ENCODE measurements around the gene SLC25A3. TPM values are rescaled to one million over a fixed set of nuclear protein-coding genes. Genes with fewer than 3 reads are reported as not detected.
"Not testable (repeated sequence)": the region's sequence is repeated elsewhere in the genome, so short reads cannot be mapped to it uniquely, and the experiment has no call there.

Gene SLC25A3
- total RNA-seq, 1 donor from 2014 or later: 666 TPM

DNA sequence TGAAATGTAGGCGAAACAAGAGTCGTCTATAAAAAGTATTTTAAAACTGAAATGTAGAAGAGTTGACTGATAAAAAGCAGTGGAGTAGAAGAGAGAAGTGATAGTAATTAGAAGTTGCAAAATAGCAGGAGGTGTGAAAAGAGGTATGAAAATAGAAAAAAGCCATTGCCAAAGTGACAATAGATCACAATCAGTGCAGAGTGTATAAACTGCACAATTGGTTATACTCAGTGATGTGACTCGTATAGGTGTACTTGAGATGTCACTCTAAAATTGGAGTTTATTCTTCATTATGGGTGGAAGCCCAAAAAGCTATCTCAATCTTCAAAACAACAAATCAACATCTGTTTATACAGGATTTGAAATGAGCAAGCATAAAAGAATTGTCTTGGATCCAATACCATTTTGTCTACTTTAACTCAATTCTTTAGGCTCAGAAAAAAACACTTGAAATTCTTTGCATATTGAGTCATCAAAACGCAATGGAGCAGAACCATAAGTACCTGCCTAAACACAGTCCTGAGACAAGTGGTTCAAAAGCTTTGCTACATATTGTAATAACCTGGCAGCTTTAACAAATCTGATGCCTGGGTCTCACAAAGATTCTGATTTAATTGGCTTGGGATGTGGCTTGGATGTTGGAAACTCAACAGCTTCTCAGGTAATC lies 42.3 kb downstream of the SLC25A3 start:
- H3K36me3 ChIP-seq (ENCODE audit: control insufficient read depth in 3 of 3, insufficient read depth in 3 of 3, low read length in 3 of 3): no peaks in the 10 kb centered on the region
- H3K9me3 ChIP-seq (ENCODE audit: control insufficient read depth in 3 of 3, low read length in 3 of 3): no peaks in the 10 kb centered on the region
- no peaks in the 10 kb centered on the region for H3K27me3 ChIP-seq (ENCODE audit: control insufficient read depth in 3 of 3, insufficient read depth in 3 of 3, low read length in 3 of 3)
- H3K4me1 ChIP-seq (ENCODE audit: control insufficient read depth in 3 of 3, insufficient read depth in 3 of 3, low read length in 3 of 3): no peaks in the 10 kb centered on the region
- no peak overlapping the region for H3K4me3 ChIP-seq (ENCODE audit: low read length in 3 of 3)
- no peak overlapping the region for H3K9ac ChIP-seq (ENCODE audit: low read depth in 1 of 3, low read length in 3 of 3)
- H3K27ac ChIP-seq (ENCODE audit: low read depth, low read length): no peak overlapping the region

GRCh38 chr12:98637068-98637467 lies 43.6 kb downstream of the SLC25A3 start:
- Histone ChIP-seq H3K4me1 (ENCODE audit: control insufficient read depth in 3 of 3, insufficient read depth in 3 of 3, low read length in 3 of 3) (no peaks in the 10 kb centered on the region), H3K4me3 (ENCODE audit: low read length in 3 of 3) (no peak overlapping the region), H3K36me3 (ENCODE audit: control insufficient read depth in 3 of 3, insufficient read depth in 3 of 3, low read length in 3 of 3) (no peaks in the 10 kb centered on the region), H3K9ac (ENCODE audit: low read depth in 1 of 3, low read length in 3 of 3) (no peak overlapping the region), H3K27me3 (ENCODE audit: control insufficient read depth in 3 of 3, insufficient read depth in 3 of 3, low read length in 3 of 3) (no peaks in the 10 kb centered on the region), H3K27ac (ENCODE audit: low read depth, low read length) (no peak overlapping the region), H3K9me3 (ENCODE audit: control insufficient read depth in 3 of 3, low read length in 3 of 3) (no peaks in the 10 kb centered on the region)

DNA sequence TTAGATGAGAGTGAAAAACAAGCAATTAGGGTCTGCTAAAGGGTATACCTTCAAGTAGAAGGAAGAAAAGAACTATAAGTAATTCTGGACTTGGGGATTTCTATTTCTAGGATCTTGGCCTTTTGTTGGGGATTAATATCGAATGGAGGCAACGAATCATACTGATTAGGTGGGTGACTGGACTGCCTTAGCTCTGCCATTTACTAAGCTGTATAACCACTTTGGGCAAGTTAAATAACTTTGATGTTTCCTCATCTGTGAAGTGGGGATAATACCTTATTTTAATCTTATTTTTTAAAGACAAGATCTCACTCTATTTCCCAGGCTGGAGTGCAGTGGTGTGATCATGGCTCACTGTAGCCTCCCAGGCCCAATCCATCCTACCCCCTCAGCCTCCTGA lies 44.5 kb downstream of the SLC25A3 start:
- no peaks in the 10 kb centered on the region for H3K4me1 ChIP-seq (ENCODE audit: control insufficient read depth in 3 of 3, insufficient read depth in 3 of 3, low read length in 3 of 3)
- H3K4me3 ChIP-seq (ENCODE audit: low read length in 3 of 3): no peak overlapping the region
- no peaks in the 10 kb centered on the region for H3K36me3 ChIP-seq (ENCODE audit: control insufficient read depth in 3 of 3, insufficient read depth in 3 of 3, low read length in 3 of 3)
- no peaks in the 10 kb centered on the region for H3K27me3 ChIP-seq (ENCODE audit: control insufficient read depth in 3 of 3, insufficient read depth in 3 of 3, low read length in 3 of 3)
- no peak overlapping the region for H3K9ac ChIP-seq (ENCODE audit: low read depth in 1 of 3, low read length in 3 of 3)
- no peak overlapping the region for H3K27ac ChIP-seq (ENCODE audit: low read depth, low read length)
- no peaks in the 10 kb centered on the region for H3K9me3 ChIP-seq (ENCODE audit: control insufficient read depth in 3 of 3, low read length in 3 of 3)

GRCh38 chr12:98639491-98639890 lies 46.0 kb downstream of the SLC25A3 start:
- Histone ChIP-seq H3K4me3 (ENCODE audit: low read length in 3 of 3) (no peak overlapping the region), H3K9me3 (ENCODE audit: control insufficient read depth in 3 of 3, low read length in 3 of 3) (no peaks in the 10 kb centered on the region), H3K27me3 (ENCODE audit: control insufficient read depth in 3 of 3, insufficient read depth in 3 of 3, low read length in 3 of 3) (no peaks in the 10 kb centered on the region), H3K36me3 (ENCODE audit: control insufficient read depth in 3 of 3, insufficient read depth in 3 of 3, low read length in 3 of 3) (no peaks in the 10 kb centered on the region), H3K27ac (ENCODE audit: low read depth, low read length) (no peak overlapping the region), H3K9ac (ENCODE audit: low read depth in 1 of 3, low read length in 3 of 3) (no peak overlapping the region), H3K4me1 (ENCODE audit: control insufficient read depth in 3 of 3, insufficient read depth in 3 of 3, low read length in 3 of 3) (peaks cover 0 to 9% (median 7%) of the 10 kb centered on the region in 3 donors)

DNA sequence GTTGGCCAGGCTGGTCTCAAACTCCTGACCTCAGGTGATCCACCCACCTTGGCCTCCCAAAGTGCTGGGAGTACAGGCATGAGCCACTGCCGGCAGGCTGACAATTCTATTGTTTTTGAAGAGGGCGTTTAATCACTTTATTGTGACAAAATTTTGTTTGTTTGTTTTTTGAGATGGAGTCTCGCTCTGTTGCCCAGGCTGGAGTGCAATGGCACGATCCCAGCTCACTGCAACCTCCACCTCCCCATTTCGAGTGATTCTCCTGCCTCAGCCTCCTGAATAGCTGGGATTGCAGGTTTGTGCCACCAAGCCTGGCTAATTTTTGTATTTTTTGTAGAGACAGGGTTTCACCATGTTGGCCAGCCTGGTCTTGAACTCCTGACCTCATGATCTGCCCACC lies 49.3 kb downstream of the SLC25A3 start:
- peaks cover 12 to 16% (median 14%) of the 10 kb centered on the region in 3 donors for H3K4me1 ChIP-seq (ENCODE audit: control insufficient read depth in 3 of 3, insufficient read depth in 3 of 3, low read length in 3 of 3)
- H3K27ac ChIP-seq (ENCODE audit: low read depth, low read length); H3K9ac ChIP-seq (ENCODE audit: low read depth in 1 of 3, low read length in 3 of 3); H3K9me3 ChIP-seq (ENCODE audit: control insufficient read depth in 3 of 3, low read length in 3 of 3); H3K27me3 ChIP-seq (ENCODE audit: control insufficient read depth in 3 of 3, insufficient read depth in 3 of 3, low read length in 3 of 3); H3K4me3 ChIP-seq (ENCODE audit: low read length in 3 of 3); H3K36me3 ChIP-seq (ENCODE audit: control insufficient read depth in 3 of 3, insufficient read depth in 3 of 3, low read length in 3 of 3): not testable (repeated sequence)

GRCh38 chr12:98644433-98644711 lies 50.9 kb downstream of the SLC25A3 start:
- Histone ChIP-seq H3K27me3 (ENCODE audit: control insufficient read depth in 3 of 3, insufficient read depth in 3 of 3, low read length in 3 of 3) (no peaks in the 10 kb centered on the region), H3K9ac (ENCODE audit: low read depth in 1 of 3, low read length in 3 of 3) (peak overlapping the region; percentile 63 to 90 (median 89)), H3K4me3 (ENCODE audit: low read length in 3 of 3) (peak overlapping the region; percentile 87 to 95 (median 95)), H3K9me3 (ENCODE audit: control insufficient read depth in 3 of 3, low read length in 3 of 3) (no peaks in the 10 kb centered on the region), H3K4me1 (ENCODE audit: control insufficient read depth in 3 of 3, insufficient read depth in 3 of 3, low read length in 3 of 3) (peaks cover 12 to 16% (median 14%) of the 10 kb centered on the region in 3 donors), H3K36me3 (ENCODE audit: control insufficient read depth in 3 of 3, insufficient read depth in 3 of 3, low read length in 3 of 3) (peaks cover 0 to 7% (median 4%) of the 10 kb centered on the region in 3 donors), H3K27ac (ENCODE audit: low read depth, low read length) (peak overlapping the region; percentile 79)

DNA sequence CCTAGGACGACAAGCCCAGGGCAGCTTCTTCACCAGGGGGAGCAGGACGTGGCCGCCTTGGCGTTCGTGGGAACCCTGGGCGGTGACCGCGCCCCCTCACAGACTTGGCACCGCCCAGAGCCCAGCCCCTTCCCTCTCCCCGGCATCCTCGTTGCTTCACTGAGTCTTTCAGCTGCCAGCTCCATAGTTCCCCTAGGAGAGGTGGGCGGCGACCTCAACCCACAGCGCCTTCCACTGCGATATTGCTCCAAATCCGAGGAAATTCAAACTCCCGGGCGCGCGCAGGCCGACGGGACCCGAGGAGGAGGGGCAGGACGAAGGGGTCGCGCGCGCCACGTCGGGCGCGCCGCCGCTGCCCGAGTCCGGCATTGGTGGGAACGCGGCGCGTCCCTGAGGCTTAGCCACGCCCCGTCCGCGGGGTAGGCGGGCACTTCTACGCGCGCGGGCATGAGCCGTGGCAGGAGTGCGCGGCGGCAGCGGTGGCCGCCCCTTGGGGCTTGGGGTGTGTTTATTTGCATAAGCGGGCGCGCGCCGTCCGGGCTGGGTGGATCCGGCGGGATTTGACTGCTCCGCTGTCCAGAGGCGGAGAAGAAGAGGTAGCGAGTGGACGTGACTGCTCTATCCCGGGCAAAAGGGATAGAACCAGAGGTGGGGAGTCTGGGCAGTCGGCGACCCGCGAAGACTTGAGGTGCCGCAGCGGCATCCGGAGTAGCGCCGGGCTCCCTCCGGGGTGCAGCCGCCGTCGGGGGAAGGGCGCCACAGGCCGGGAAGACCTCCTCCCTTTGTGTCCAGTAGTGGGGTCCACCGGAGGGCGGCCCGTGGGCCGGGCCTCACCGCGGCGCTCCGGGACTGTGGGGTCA lies 51.5 kb downstream of the SLC25A3 start, which contains the start of the genes APAF1 and IKBIP:
Gene APAF1 (plus strand): TSS at position 579 of the 860 bp plus-strand sequence. CDS start 3,070 bp downstream, outside the sequence.
Gene IKBIP (minus strand): TSS at position 77 of the 860 bp plus-strand sequence. CDS start 87 bp downstream, outside the sequence.
- H3K4me3 ChIP-seq (ENCODE audit: low read length in 3 of 3): peak within 1 kb of the TSS; percentile 87 to 95 (median 95)
- H3K27ac ChIP-seq (ENCODE audit: low read depth, low read length): peak within 1 kb of the TSS; percentile 79
- peaks cover 0 to 13% (median 9%) of the 10 kb centered on the region in 3 donors for H3K36me3 ChIP-seq (ENCODE audit: control insufficient read depth in 3 of 3, insufficient read depth in 3 of 3, low read length in 3 of 3)
- H3K9ac ChIP-seq (ENCODE audit: low read depth in 1 of 3, low read length in 3 of 3): peak within 1 kb of the TSS; percentile 88 to 90 (median 89)
- H3K9me3 ChIP-seq (ENCODE audit: control insufficient read depth in 3 of 3, low read length in 3 of 3): no peaks in the 10 kb centered on the region
- H3K4me1 ChIP-seq (ENCODE audit: control insufficient read depth in 3 of 3, insufficient read depth in 3 of 3, low read length in 3 of 3): peaks cover 12 to 16% (median 14%) of the 10 kb centered on the region in 3 donors
- H3K27me3 ChIP-seq (ENCODE audit: control insufficient read depth in 3 of 3, insufficient read depth in 3 of 3, low read length in 3 of 3): no peaks in the 10 kb centered on the region

DNA sequence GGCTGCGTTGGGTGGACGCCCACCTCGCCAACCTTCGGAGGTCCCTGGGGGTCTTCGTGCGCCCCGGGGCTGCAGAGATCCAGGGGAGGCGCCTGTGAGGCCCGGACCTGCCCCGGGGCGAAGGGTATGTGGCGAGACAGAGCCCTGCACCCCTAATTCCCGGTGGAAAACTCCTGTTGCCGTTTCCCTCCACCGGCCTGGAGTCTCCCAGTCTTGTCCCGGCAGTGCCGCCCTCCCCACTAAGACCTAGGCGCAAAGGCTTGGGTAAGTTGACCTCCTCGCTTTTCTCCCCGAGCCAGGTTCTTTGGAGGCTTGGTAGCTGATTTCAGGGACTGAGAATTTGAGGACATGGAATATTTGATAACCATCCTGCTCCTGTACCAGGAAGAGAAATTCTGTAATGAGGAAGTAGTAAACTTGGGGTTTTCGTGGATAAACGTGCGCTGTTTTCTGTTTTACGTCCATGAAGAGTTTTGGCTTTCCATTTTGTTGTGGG lies 52.1 kb downstream of the SLC25A3 start:
- H3K27ac ChIP-seq (ENCODE audit: low read depth, low read length): peak overlapping the region; percentile 79
- H3K9ac ChIP-seq (ENCODE audit: low read depth in 1 of 3, low read length in 3 of 3): peak overlapping the region; percentile 88 to 90 (median 89)
- peaks cover 12 to 16% (median 14%) of the 10 kb centered on the region in 3 donors for H3K4me1 ChIP-seq (ENCODE audit: control insufficient read depth in 3 of 3, insufficient read depth in 3 of 3, low read length in 3 of 3)
- H3K36me3 ChIP-seq (ENCODE audit: control insufficient read depth in 3 of 3, insufficient read depth in 3 of 3, low read length in 3 of 3): peaks cover 0 to 16% (median 14%) of the 10 kb centered on the region in 3 donors
- H3K4me3 ChIP-seq (ENCODE audit: low read length in 3 of 3): peak overlapping the region; percentile 87 to 95 (median 95)
- H3K9me3 ChIP-seq (ENCODE audit: control insufficient read depth in 3 of 3, low read length in 3 of 3): no peaks in the 10 kb centered on the region
- H3K27me3 ChIP-seq (ENCODE audit: control insufficient read depth in 3 of 3, insufficient read depth in 3 of 3, low read length in 3 of 3): no peaks in the 10 kb centered on the region

- no peaks in the 10 kb centered on the region for H3K27me3 ChIP-seq (ENCODE audit: control insufficient read depth in 3 of 3, insufficient read depth in 3 of 3, low read length in 3 of 3)
- peak overlapping the region; percentile 22 to 95 (median 87) for H3K4me3 ChIP-seq (ENCODE audit: low read length in 3 of 3)
- peaks cover 0 to 20% (median 19%) of the 10 kb centered on the region in 3 donors for H3K36me3 ChIP-seq (ENCODE audit: control insufficient read depth in 3 of 3, insufficient read depth in 3 of 3, low read length in 3 of 3)
- no peaks in the 10 kb centered on the region for H3K9me3 ChIP-seq (ENCODE audit: control insufficient read depth in 3 of 3, low read length in 3 of 3)
- H3K27ac ChIP-seq (ENCODE audit: low read depth, low read length): peak overlapping the region; percentile 79
- peaks cover 12 to 16% (median 14%) of the 10 kb centered on the region in 3 donors for H3K4me1 ChIP-seq (ENCODE audit: control insufficient read depth in 3 of 3, insufficient read depth in 3 of 3, low read length in 3 of 3)
- peak overlapping the region; percentile 26 to 90 (median 88) for H3K9ac ChIP-seq (ENCODE audit: low read depth in 1 of 3, low read length in 3 of 3)
These were observed 53.0 kb downstream of the SLC25A3 start for GRCh38 chr12:98646294-98647090.

Measured in skeletal muscle tissue (tissue), 4 donors.